Activated CD8-positive, alpha-beta memory T cell treated with anti-CD3 and anti-CD28 coated beads for 36 hours (primary cell): ENCODE data around the gene ID4. TPM values are rescaled to one million over a fixed set of nuclear protein-coding genes. Genes with fewer than 3 reads are reported as not detected.

Experiments
- CTCF ChIA-PET: fragments of 350-600 bp; sonication (Branson Sonifier 250); formaldehyde crosslinking; loops from one replicate; lab custom pipeline; 2021; ENCODE audit warnings: antibody characterized with exemption; lab: Charles Lee
- POLR2A ChIA-PET: fragments of 350-600 bp; sonication (Branson Sonifier 250); formaldehyde crosslinking; loops from one replicate; lab custom pipeline; 2021; ENCODE audit warnings: antibody characterized with exemption; lab: Charles Lee
- total RNA-seq, 2 experiments: library from RNA; stranded (reverse); gene quantifications; one replicate each; pipeline ENCODE4 v1.2.3, GENCODE V29; 2021

The ID4 gene
- not detected for total RNA-seq

DNA sequence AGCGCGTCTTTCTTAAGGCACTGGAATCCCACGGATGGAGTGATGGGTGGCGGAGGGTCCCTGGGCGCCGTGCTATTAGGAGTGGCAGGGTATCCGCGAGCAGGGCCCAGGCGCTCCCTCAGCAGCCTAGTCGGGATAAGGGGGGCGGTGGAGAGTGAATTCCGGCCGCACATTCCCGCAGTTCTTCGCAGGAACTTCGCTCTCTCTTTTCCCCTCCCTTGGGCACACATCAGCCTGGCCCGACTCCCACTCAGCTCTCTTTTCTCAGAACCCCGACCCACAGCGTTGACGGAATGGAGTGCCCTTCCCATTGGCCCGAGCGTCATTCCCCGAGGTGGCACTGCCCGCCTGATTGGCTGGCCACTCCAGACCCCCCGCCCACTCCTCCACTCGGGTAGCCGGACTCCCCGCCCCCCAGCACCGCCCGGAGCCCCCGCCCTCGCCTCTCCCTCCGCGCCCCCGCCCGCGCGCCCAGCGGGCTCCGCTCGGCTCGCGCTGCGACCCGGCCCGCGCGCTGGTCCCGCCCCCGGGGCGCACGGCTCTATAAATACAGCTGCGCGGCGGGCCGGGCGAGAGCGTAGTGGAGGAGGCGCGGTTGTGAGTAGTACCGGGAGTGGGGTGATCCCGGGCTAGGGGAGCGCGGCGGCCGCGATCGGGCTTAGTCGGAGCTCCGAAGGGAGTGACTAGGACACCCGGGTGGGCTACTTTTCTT, at the start of gene ID4:
TSS of gene ID4 (plus strand) at position 572 of the 712 bp plus-strand sequence. CDS start 385 bp downstream, outside the sequence.
- CTCF ChIA-PET, result no interaction called here
- POLR2A ChIA-PET, result no interaction called here

DNA sequence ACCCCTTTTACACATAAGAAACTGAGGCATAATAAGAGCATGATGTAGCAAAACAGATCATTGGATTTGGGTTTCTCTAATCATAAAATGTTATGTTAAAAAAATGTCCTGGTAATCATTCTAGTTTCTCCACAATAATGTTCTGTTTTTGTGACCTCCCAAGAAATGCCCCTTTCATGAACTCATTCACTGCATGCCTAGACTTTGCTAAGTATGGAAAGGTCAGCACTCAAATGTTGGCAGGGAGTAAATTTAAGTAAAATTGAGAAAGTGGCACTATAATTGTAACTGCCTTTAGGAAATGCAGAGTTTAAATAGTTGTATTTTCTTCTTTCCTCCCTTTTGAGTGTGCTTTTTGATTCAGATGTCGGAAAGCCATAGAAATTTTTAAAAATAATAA, 48.5 kb upstream of the ID4 start:
- POLR2A ChIA-PET, result no interaction called here
- CTCF ChIA-PET, result no interaction called here

DNA sequence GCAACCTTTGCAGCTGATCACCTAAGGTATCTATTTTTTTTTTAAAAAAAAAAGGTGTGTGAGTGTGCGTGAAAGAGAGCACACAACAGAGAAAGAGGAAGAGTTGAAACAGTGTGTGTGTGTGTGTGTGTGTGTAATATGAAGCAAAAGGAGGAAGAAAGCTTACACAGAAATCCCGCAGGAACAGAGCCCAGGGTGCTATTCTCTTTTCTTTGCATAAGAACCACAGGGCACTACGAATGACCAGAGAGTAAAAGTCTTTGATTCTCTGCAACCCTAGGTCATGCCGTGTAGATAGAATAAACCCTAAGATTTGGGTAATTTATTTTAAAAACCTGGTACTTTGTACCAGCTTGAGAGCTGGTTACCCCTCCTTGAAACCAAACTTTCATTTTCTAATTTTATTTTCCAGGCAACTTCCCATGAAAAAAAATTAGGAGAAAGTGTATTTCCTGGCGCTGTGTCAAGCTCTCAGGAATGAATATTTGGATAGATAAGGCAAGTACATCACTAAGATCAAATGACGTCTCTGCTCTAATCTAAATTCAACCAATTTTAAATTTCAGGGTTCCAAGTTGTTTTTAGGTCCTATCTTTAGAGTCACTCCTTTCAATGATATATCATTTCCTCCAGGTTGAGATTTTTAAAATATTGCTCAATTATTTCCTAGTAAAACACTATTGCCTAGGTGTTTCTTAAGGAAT, 47.9 kb upstream of the ID4 start:
- CTCF ChIA-PET, result no interaction called here
- POLR2A ChIA-PET, result no interaction called here

DNA sequence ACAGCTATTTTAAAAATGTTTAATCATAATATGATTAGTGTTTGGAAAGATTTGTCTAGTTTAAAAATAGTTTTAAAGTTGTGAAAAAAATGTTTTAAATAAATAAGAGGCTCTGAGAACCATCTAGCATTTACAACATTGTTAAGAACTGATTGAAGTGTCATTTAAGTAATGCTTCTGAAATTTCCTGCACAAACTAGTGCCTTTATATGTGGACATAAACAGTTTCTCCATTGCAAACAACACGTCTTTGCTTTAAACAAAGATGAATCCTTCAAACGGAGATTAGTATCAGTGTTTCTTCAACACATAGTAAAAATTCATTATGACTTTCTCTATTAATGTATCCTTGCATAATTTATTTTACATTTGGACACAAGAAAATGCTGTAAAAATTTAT, 45.9 kb upstream of the ID4 start:
- POLR2A ChIA-PET, result no interaction called here
- CTCF ChIA-PET, result no interaction called here

GRCh38 chr6:19795211-19795610, 42.0 kb upstream of the ID4 start:
- ChIA-PET POLR2A (no interaction called here), CTCF (no interaction called here)

GRCh38 chr6:19796452-19796851, 40.7 kb upstream of the ID4 start:
- CTCF ChIA-PET, result no interaction called here
- POLR2A ChIA-PET, result no interaction called here

- ChIA-PET CTCF (no interaction called here), POLR2A (no interaction called here)
Measured at GRCh38 chr6:19798362-19798761, 38.8 kb upstream of the ID4 start.

DNA sequence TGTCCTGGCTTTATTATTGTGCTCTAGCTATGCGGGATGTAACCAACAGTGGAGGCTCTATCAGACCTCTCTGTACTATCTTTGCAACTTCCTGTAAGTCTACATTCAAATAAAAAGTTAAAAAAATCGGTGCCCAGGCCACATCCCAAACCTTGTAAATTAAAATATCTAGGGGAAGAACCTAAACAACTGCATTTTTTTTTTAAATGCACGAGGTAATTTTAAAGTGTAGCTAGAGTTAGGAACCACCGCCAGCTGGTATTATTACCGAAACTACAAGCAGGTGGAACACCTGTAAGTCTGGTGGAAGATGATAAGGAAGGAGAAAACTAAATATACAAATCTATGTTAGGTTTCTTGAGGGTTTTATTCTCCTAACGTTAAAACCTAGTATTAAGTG, 34.5 kb upstream of the ID4 start:
- ChIA-PET CTCF (no interaction called here), POLR2A (no interaction called here)

DNA sequence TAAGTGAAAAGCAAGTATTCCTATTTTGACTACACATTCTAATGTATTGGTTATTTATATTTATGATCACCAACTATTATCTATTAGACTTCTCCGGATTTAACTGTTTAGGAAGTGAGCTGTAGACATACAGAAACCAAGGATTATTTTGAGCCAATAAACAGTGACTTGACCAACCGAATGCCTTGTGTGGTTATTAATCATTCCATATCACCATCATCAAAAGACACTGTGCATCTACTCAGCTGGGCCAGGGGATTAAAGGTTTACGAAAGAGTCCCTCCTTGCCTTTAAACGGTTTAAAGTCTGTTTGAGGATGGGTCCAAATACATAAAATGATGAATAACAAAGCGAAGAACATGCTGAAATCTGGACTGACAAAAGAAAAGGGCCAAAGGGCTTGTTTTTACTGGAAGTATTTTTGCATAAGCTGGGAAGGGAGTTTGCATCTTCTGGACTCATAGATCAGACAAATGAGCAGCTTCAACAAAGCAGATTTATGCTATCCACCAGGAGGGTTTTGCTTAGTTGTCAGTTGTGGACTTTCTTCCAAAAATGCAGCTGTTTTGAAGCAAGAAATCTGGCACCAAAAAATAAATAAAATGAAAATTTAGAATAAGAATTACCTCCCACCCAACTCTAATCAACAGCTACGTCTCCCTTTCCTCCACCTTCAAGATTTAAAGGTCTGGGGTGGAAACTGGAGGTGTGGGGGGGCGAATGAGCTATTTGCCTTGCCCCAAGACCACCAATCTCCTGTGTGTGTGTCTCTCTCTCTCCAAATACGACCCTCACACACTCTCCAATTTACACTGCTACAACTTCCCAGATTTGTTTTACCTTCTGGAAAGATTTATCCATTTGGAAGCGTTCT, 33.6 kb upstream of the ID4 start:
- ChIA-PET CTCF (interaction anchor here (0.7 kb wide), 1 partner anchor 596 kb away, joined by 3 read pairs; no protein-coding TSS in a partner anchor), POLR2A (no interaction called here)

DNA sequence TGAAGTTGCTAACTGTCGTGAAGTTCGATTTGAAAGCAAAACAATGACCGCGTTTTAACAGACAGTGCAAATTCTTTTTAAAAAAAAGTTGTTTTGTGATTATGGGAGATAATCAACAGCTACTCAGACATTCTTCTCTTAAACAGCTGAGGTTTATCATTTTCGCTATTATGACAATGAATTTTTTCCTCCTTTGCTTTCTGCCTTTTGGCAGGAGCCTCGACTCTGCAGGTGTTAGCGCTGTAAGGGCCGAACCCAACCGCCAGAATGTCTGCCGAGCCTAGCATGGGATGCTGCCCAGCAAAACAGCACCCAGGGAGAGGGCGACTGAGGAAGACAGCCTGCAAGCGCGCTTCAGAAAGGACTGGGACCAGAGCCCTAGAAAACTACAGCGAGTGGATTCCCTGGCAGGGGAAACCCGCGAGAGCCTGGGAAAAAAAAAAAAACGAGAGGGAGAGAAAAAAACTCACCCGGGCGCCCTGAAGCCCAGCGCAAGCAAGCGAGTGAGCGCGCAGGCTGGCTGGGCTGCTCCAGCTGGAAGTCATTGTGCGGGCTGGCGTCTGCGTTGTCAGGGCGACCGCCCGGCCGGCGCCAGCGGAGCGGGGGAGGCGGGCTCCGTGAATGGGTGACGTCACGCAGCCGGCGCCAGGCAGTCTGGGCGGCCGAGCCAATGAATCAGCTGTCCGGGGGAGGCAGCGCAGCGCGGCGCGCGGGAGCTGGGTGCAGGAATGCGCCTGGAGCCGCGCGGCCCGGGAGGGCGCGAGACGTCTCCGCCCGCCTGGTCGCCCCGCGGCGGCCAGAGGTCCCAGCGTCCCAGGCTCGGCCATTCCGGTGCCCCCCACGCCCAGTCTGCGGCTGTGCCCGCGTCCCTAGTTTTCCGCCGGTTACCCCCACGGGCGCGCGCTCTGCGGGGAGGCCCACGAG, 32.7 kb upstream of the ID4 start:
- CTCF ChIA-PET, result interaction anchor here (0.7 kb wide), 1 partner anchor 595 kb away, joined by 3 read pairs; no protein-coding TSS in a partner anchor
- POLR2A ChIA-PET, result no interaction called here

GRCh38 chr6:19805129-19805481, 32.1 kb upstream of the ID4 start:
- CTCF ChIA-PET, result no interaction called here
- POLR2A ChIA-PET, result no interaction called here

GRCh38 chr6:19806971-19807396, 30.2 kb upstream of the ID4 start:
- ChIA-PET POLR2A (no interaction called here), CTCF (no interaction called here)

DNA sequence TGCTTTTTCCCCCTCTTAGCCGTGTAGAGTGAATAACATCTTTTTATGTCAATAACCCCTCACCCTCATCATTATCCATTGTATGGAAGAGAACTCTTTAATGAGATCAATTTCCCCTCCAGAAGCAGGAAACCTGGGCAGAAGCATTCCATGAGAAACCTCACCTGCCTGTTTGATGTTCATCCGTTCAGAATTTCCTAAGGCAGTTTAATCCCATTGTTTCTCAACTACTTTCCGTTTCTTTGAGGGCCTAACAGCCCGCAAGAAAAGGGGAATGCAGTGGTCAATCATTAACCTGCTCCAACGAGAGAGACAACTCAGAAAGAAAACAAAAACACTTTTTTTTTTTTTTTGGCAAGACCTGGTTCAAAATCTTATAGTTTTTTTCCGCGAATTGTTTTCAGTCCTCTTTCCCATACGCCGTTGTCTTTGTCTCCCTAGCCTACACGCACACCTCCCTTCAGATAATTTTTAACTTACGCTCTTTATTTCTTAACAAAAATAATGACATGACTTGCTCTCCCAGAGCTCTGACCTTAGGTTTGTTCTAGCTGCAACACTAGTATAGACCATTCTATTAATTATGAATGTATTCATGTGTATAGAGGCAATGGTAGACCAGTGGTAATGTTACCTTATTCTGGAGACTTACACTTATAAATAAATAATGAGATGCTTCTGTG, 25.6 kb upstream of the ID4 start:
- ChIA-PET POLR2A (interaction anchor here (0.6 kb wide), 1 partner anchor 156 kb away, joined by 3 read pairs; no protein-coding TSS in a partner anchor), CTCF (no interaction called here)

DNA sequence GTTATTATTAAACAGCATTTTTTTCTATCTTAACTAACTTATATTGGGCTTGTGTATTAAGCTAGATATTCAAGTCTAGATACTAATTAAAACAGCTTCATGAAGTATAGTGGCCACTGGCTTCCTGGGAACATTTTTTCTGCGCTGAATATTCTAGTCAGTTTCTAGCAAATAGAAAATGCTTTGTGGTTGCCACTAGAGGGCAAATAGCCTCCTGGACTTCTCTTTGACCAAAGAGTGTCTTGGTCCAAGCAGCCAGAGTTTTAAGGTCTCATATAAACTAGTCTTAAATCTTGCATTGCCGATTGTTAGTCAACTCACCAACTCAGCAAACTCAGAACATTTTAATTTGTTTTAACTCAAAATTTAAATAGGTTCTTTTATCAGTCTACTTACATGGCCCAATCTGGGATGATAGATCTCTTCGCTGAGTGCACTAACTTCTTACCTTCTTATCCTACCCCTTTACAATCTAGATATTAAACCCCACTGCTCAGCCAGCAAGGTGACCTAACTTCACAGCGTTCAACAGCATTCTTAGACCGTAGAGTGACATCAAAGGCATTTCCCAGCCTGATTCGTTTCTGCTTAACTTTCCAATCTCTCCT, 24.6 kb upstream of the ID4 start:
- ChIA-PET POLR2A (no interaction called here), CTCF (no interaction called here)

GRCh38 chr6:19818805-19819204, 18.4 kb upstream of the ID4 start:
- CTCF ChIA-PET, result no interaction called here
- POLR2A ChIA-PET, result no interaction called here

- ChIA-PET CTCF (no interaction called here), POLR2A (no interaction called here)
Measured at GRCh38 chr6:19824058-19824807, 12.9 kb upstream of the ID4 start.

GRCh38 chr6:19827247-19827646, 9.9 kb upstream of the ID4 start:
- POLR2A ChIA-PET, result no interaction called here
- CTCF ChIA-PET, result no interaction called here

DNA sequence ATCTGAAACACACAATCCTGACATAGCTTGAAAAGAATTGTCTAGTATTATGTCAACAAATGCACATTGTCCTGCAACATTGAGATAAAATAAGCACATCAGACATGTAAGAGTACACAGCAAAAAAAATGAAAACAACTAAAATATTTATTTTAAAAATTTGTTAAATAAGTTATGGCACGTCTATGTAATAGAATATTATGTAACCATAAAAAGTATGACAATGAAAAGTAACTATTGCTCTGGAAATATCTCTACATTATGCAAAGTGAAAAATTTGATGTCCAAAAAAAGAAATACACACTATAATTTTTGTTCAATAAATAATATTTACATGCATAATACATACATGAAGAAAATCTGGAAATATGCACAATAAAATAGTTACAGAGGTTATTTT, 9.3 kb upstream of the ID4 start:
- CTCF ChIA-PET, result no interaction called here
- POLR2A ChIA-PET, result no interaction called here
